ENCODE measurements around the gene HS6ST3.

HS6ST3 gene

DNA sequence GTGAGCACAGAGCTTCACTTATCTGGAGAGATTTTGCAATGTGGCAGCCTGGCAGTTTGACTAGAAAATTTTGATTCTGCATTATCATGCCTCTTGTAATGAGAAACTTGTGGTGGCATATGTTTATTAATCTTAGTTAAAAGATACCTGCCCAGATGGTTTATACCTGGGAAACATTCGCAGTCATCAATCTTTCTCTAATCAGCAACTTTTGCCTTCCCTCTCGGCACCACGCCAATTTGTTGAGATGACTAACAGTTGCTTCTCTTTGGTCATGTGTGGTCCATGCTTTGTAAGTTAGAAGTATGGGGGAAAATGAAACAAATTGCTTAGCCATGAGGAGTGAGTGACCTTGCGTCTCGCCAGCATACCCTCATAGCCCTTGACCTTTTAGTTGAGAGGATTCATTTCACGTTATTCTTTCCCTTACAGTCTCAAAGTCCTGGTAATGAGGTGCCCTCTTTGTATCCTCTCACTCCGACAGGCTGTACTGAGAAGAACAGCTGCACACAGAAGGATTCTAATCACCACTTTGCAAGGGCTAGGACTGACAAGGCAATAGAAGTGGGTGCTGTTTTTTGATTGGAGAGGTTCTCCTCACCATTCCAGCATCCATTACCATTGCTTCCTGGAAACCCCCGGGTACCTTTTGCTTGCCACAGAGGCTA lies 703.0 kb downstream of the HS6ST3 start:
- no peak for DNase-seq (ENCODE audit: low spot score)

DNA sequence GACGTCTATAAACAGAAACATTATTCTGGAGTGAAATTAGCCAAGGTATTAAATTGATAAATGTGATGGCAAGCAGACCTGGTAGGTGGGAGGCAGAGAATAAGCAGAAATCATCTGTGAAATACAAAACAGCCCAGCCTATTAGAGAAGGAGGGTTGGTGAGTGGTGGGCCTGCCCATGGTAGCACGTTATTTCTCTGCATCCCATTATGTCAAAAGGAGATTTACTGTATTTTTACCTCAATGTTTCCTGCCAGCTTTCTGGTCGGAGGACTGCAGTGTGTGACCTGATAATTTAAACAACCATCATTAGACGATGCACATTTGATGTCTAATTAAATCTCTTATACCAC lies 703.5 kb downstream of the HS6ST3 start:
- no peak for DNase-seq (ENCODE audit: low spot score)

DNA sequence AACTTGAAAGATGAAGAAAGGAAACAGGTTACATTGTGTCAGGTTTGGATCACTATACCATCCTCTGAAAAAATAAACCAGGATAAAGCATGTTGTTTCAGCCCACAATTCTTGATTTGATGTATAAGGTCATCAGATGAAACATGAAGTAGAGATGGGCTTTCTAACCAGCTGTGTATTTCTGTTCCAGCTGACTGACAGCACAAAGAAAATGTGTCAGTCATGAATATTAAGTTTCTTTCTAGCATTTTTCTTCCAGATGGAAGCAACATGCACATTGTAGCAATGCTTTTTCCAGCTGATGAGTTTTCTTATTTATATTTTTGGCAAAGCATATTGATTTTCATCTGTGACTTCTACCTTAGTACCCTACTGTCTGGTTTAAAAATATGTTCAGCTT lies 704.8 kb downstream of the HS6ST3 start:
- no peak for DNase-seq (ENCODE audit: low spot score)

DNA sequence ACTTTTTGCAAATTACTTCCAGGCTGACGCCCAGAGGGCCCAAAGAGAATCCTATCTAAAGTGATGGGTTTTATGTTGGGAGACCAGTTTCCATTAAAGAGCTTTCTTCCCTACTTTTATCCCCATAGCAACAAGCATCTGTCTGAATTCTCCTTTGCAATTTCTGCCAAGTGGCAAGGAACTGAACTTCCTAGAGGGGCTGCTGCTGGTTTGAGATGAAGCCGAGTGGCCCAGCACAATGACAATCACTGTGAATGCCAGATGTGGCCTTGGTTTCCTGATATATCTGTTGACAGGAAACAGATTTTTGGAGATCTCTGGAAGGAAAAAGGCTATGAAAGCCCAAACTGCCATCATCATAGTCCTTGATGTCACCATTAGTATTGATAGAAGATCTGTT lies 705.8 kb downstream of the HS6ST3 start:
- DNase-seq (ENCODE audit: low spot score), result no peak

DNA sequence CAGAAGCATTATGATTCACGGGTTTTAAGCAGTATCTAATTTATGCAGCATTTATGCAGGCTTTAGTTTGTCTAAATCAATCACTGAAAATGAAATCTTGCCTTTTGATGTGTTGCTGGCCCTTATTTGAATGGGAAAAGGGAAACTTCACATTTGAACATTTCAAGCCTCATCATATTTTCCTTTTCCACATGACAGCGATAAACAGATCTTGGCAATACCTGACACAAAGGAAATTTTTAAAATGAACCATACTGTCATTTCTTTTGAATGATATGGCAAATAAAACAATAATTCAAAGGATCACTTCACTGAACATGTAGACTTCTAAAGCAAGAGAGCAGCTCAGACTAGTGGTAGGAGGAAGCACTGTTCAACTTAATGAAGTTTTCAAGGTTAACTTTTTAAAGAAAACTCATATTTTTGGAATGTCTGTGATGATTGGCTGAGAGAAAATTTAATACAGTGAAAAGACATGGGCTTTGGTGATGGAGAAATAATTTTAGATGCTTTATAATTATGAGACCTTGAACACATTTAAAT lies 706.3 kb downstream of the HS6ST3 start:
- no peak for DNase-seq (ENCODE audit: low spot score)

DNA sequence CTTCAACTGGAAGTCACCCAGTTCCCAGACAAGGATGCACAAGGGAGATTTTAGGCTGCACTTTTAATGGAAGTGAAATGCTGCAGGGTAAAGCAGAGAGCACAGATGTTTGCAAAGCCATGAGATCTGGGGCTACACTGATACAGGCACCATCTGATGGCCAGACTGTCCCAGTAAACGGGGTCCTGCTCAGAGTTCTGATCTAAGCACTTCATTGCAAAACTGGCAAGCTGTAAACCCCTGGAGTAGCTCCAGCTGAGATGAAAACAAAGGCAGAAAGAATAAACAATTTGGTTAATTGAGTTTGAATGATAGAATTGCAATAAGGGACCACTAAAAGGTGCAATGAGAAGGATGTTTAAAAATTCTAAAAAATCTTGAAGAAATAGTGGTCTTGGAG lies 707.2 kb downstream of the HS6ST3 start:
- DNase-seq (ENCODE audit: low spot score), result no peak

DNA sequence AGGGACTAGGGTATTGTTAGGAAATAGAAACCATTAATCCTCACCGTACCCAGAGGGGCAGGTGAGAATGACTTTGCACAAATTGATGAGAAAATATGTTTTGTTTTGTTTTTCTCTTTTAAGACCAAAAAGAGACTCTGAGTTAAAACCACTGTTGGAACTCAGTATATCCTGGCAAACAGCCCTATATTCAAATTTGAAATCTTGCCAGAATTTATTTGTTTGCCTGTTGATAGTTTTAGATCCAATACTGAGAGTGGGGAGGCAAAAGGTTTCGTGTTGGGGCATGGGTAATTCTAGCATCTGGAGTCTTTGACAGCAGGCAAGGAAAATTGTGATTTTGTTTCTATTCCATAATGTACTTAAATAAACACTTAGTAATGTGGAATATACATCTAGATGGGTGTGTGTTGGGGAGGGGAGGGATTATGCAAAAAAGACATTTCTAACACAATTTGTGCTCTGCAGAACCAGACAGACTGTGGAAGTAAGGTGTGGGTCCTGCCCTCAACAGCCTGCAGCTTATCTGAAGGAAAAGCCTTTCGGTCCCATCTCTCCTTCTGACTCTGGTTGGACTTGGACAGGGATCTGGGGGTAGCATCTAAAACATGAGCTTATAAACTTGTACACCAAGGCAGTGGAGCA lies 713.7 kb downstream of the HS6ST3 start:
- no peak for DNase-seq (ENCODE audit: low spot score)

DNA sequence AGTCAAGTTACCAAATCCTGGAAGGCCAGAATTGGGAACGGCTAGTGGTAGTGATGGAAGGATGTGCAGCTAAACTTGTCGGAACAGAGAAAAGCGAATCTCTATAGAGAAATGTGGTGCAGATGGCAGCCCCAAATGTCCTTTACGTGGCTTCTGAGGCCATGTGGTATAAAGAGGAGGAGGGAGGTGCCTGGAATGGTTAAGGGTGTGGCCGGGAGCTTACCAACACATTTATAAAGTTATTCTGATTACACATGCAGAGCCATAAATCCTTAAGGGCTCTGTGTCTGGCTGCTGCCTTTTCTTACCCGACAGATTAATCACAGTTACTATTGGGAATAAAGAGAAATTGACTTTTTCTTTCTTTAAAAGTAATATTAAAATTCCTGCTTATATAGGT lies 714.3 kb downstream of the HS6ST3 start:
- no peak for DNase-seq (ENCODE audit: low spot score)

DNA sequence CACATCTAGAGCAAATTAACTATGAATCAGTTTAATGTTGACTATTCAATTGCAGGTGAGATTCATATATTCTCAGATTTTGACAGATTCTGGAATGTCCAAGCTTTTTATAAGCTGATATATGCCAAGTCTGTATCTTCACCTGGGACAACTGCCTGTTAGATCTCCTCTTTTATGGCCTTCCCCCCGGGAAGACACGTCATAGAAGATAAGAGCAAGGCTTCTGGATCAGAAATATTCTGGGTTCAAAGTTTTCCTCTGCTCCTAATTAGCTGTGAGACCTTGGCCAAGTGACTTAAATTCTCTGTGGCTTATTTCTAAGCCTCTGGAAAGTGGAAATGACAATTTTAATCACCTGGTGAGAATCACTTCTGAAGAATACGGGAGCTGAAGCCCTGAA lies 716.8 kb downstream of the HS6ST3 start:
- no peak for DNase-seq (ENCODE audit: low spot score)

DNA sequence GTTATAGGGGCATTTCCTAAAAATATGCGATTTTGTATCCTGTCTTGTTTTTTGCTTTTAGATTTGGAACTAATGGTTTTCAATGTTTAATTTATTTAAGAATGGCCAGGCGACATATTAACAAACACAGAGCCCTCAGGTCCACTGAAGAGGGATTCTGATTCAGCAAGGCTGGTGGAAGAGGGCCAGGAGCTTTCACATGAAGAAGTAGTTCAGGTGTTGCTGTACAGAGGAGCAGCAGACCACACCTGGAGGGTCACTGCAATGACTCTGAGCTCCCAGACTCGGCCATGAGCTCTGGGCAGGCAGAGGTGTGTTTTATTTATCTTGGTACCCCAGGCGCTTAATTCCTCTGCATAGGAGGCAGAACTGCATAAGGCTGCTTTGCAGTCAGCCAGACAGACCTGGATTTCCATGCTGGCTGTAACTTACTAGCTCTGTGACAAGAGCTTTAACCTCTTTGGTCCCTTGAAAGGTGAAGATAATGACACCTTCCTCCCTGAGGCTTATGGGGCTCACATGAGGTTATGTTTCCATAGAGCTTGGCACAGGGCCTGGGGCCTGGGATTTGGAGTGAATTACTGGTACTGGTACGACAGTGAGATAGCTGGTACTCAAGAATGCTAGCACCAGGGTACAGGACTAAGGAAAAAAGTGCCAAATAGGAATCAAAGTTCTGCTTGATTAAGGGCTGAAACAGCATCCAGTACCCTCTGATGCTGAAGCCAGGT lies 719.6 kb downstream of the HS6ST3 start:
- no peak for DNase-seq (ENCODE audit: low spot score)

DNA sequence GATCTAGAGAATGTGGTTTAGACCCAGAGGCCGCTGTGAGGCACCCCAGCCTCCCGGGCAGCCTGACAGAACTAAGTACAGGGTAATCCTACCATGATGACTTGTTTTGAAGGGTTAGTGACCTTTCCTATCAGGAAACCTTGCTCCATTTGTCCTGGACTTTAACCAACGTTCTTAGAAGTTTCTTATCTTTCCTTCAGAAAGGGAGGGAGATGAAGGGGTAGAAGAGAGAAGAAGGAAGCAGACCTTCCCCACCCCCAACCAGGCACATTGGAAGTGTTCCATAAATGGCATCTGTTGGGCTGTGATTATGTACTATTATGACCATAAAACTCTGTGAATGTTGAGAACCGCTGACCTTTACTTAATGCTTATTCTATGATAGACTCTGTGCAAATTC lies 720.2 kb downstream of the HS6ST3 start:
- no peak for DNase-seq (ENCODE audit: low spot score)

DNA sequence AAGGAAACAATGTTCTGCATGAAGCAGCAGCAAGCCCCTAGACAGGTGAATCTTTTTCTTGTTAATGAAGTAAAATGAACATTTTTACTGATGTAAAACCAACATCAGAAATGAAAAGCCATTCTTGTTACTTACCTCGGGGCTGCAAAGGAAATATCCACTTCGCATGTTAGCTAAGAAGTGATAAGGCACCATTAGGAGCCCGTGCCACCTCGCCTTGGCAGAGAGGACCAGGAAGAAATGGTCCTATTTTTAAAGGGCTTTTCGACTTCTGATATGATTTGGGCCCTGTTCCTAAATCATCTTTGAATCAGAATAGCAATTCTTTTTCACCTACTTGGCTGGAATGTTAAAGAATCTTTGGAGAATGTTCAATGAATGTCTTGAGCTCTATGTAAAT lies 721.1 kb downstream of the HS6ST3 start:
- no peak for DNase-seq (ENCODE audit: low spot score)

DNA sequence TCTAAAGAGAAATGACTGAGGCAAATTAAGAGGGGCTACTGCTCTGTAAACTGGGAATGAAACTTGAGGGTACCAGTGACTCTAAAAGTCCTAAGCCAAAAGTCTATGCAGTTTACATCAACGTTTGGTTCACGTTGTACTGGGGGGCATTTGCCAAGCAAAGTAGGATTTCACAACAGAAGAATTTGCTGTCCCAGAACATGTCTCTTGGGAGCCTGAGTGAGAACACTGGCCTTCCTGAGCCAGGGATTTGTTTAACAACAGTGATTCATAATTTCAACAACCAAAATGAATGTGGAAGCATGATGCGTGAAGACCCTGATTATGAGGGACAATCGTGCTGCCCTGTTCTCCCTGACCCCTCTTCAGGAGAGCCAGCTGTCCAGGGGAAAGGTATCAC lies 726.4 kb downstream of the HS6ST3 start:
- DNase-seq (ENCODE audit: low spot score), result no peak

DNA sequence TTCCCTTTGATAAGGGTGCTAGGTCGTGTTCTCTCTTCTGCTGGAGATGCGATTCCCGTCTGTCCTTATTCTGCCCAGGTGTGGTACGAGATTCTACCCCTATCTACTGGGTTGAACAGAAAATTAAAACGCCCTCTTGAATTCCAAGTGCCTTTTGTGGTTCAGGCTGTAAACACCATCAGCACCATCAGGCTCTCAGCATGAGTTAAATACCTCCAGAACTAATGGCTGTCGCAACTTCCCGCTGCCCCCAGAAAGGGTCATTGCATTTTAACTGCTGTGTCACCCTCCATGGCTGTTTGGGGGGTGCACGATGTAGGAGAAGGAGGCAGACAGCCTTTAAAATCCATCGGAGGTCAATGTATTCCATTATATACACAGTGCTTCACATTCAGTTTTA lies 727.0 kb downstream of the HS6ST3 start:
- peak; percentile 25 for DNase-seq (ENCODE audit: low spot score)

DNA sequence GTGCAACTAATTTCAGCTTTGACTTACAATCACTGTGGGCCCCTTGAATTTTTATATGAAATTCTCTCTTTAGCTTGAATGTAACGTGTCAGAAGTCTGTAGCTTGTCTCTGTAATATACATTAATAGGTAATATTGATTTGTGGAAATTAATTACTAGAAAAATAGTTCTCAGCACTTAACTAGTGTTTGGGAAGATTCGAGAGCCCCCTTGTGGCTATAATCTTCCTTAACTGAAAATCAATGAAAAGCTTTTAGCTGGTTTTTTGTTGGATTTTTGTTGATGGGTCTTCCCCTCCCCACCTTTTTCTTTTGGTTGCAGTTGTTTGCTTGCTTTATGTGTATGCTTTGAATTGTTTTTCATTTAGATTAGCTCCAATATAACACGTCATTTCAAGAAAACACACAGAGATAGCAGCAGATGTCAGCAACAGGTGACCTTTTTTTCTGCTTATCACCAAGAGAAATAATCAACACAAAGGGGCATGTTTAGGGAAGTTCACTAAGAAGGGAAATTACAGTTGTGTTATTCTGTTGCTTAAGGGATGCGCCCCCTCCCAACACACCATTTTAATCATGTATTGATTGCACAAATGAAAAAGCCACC lies 727.5 kb downstream of the HS6ST3 start:
- DNase-seq (ENCODE audit: low spot score), result no peak

DNA sequence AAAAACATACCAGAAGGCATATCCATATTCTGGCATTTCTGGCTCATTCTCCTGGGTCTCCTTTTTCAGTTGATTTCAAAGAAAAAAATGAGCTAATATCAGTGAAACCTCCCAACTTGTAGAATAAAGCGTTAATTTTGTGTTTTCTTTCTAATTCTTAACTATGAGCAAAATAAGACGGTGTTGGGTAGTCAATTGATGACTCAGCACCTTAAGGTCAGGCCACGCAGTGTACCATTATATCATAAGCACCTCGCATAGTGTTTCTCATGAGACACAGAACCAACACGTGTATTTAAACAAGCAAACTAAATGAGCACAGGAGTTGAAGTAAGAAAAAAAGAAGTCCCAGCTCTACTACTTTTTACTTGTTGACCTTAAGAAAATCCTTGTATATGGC lies 729.5 kb downstream of the HS6ST3 start:
- DNase-seq (ENCODE audit: low spot score), result no peak

DNA sequence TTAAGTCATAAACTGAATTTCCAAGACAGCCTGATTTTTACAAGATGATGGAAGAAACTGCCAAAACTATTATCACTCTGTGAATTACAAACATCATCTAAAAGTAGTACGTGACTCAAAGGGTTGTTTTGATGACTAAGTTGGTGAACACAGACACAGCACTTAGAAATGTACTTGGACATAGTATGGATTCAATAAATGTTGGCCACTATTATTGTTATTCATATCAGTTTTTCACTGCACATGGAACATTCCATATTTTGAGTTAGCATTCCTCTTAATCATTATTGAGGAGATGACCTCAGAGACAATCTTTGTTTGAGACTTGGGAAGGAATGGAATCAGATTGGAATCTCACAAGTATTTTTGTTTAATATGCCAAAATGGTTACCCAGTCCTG lies 731.5 kb downstream of the HS6ST3 start:
- DNase-seq (ENCODE audit: low spot score), result no peak

DNA sequence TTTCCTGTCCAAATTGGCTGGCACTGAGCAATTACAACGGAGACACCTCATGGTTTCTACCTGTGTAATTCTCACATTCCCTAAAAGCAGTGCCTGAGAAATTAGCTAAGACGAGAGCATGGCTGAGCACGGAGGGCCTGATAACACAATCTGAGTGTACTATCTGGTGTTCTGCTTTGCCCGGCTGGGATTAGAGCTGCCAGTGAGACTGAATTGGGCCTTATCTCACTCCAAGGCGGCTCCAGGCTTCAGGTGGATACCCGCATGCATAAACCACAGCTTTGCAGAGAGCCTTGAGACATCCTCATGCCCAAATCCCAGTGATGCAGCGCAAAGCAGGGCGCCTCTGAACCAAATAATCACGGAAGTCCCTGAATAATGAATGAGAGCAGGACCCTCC lies 732.1 kb downstream of the HS6ST3 start:
- DNase-seq (ENCODE audit: low spot score), result no peak

DNA sequence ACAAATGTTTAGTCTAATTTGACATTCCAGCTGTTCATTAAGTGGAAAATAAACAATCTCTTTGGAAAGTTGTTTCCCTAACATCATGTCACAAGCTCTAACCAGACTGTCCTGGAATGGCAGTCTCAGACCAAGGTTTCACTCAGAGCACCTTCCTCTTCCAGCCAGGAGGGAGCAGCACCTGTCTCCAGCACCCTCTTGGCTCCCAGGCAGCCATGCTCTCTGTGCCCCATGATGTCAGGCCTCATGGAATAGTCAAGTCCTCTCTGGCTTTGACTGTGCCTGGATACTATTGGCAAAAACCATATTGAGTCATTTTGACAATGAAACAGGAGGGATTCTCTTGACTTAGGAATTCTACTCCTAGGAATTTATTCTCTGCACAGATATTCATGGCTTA lies 733.0 kb downstream of the HS6ST3 start:
- peak; percentile 44 for DNase-seq (ENCODE audit: low spot score)

DNA sequence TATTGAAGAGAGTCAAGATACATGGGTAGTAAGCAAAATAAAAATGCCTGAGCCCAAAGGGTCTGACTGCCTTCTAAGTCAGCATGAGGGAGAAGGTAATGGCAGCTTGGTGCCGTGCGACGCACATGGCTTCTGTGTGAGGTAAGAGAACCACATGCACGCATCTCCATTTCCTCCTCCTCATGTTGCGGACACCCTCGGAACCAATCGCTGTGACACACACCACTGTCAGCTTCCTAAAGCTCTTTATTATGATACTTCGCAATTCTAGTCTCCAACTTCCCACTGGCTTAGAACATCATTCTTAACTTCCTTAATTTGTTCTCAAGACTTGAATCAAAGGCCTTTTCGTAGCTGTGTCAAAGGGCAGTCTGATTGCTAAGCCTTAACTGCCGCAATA lies 734.2 kb downstream of the HS6ST3 start:
- DNase-seq (ENCODE audit: low spot score), result no peak

DNA sequence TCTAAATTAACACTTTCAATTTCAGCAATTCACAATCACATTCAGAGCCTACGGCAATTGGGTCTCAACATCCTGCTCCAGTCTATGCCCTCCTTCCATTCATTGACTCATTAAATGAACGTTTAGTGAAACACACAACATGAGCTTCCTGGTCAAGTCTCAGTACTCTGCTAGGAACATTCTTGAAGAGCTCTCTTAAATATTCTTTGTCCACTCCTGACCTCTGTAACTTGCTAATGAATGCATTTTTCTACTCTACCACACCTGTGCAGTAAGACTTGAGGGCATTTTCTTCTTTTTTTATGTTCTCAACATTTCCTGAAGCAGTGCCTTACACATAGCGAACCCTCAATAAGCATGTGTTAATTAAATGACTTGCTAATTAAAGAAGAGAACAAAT lies 735.7 kb downstream of the HS6ST3 start:
- no peak for DNase-seq (ENCODE audit: low spot score)

DNA sequence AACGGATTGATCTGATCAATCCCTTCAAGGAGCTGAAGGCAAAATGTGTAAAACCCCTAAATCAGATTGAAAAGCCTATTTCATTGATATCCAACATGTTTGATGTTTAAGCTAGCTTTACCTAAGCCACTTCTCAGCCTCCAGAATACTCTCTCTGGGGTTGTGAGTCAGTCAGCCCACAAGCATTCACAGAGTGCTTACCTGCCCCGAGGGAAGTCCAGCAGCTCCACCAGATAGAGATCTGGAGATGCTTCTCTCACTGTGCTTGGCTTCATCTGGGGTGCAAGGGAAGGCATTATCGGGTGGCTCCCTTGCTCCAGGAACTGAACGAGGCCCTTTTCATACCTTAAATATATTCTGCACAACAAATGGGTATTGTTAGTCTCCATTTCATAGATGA lies 744.7 kb downstream of the HS6ST3 start:
- DNase-seq (ENCODE audit: low spot score), result no peak

DNA sequence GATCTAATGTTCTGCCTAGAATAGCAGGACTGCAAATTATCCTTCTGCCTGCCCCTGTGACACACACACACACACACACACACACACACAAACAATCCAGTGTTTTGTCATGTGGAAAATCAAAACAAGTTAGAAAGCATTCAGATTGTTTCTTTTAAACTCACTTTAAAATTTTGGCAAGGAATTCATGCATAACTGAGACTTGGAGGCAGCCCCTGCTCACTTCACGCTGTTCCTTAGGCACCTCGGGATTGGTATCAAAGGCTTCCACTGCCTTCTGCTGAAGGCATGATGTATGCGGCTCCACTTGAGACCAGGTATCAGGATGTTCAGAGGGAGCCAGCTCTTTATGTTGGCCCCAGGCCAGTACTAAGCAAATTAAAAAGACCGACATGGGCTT lies 745.6 kb downstream of the HS6ST3 start:
- no peak for DNase-seq (ENCODE audit: low spot score)
